Right hindlimb (tissue), 1 donor: ENCODE data around the gene SPHKAP.
"Not testable (repeated sequence)": the region's sequence is repeated elsewhere in the genome, so short reads cannot be mapped to it uniquely, and the experiment has no call there.

Experiments used
- DNase-seq: peaks from one replicate; pipeline ENCODE4 v3.0.0-alpha.2; 2018

The SPHKAP gene

GRCh38 chr2:228181098-228182019, at the start of gene SPHKAP:
SPHKAP (minus strand) TSS chr2:228181687; CDS start chr2:228181598, 89 bp downstream.
- DNase-seq = peak; percentile 41

DNA sequence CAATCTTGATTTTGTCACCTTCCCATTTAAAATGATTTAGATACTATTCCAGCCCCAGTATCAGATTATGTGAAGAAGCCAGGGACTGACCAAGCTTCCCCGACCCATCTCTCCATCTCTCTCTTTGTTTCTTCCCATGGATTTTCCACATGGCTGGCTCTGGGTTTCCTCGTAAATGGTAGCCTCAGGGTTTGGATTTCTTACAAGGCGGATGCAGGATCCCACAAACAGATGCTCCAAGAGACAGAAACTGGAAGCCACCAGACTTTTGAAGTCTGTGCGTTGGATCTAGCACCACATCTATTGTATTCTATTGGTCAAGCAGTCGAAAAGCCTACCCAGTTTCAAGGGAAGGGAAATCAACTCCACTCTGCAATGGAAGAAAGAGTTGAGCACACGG, 46.0 kb upstream of the SPHKAP start:
- no peak for DNase-seq

- no peak for DNase-seq
Measured at GRCh38 chr2:228224410-228224809, 42.9 kb upstream of the SPHKAP start.

DNA sequence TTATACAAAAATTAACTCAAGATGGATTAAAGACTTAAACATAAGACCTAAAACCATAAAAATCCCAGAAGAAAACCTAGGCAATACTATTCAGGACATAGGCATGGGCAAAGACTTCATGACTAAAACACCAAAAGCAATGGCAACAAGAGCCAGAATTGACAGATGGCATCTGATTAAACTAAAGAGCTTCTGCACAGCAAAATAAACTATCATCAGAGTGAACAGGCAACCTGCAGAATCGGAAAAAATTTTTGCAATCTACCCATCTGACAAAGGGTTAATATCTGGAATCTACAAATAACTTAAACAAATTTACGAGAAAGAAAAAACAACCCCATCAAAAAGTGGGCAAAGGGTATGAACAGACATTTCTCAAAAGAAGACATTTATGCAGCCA, 37.1 kb upstream of the SPHKAP start:
- not testable (repeated sequence) for DNase-seq

DNA sequence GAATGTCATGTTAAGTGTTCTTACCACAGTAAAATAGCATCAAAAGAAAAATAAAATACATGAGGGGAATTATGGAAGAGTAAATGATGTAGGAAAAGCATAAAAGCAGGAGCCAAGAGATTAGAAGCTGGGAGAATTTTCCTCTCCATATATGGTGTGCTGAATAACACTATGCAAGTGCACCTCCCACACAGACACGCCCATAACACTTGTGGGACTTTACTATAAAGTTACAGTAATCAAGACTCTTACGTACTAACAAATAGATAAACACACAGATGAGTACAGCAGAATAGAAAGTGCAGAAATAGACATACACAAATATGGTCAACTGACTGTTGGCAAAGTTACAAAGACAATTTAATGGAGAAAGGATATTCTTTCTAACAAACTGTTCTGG, 16.0 kb upstream of the SPHKAP start:
- no peak for DNase-seq

DNA sequence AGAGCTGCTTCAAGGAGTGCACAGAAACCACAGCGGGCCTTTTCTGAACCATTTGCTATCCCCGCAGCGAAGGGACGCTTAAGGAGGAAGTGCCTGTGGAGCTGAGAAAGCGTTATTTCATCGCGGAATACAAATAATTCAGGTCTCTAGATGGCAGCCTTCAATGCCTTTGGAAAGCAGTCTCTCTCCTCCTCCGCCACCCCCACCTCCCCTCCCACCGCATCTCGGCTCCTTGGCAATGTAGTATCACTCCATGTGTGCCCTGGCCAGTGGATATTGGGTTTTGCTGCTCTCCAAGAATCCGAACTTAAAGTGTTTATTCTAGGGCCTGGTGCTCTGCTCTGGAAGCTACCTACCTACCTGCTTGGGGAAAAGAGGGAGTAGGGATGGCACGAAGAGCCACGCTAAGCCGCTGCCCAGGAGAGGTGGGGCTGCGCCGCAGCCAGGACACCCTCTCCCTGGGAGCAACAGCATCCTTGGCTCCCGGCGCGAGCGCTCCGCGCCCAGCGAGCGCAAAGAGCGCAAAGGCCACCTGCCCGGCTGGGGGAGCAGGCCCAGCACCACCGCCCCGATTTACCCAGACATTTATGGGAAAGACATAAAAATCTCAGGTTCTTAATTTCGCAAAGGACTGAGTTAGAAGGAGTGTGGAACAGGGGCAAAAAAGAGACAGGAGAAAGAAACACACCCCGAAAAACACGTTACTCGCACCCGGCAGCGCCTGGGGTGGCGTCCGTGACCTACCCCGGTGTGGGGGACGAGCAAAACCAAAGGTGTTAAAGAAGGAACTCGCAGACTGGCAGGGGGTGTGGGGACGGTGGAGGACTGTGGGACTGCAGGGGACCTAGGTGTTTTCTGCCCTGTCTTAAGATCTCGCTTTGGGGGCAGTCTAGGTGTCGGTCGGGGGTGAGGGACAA, 1.0 kb downstream of the SPHKAP start:
- peak; percentile 44 for DNase-seq

- DNase-seq = no peak
Measured at GRCh38 chr2:228167290-228167689, 14.2 kb downstream of the SPHKAP start.

GRCh38 chr2:228164718-228165117, 16.8 kb downstream of the SPHKAP start:
- no peak for DNase-seq

DNA sequence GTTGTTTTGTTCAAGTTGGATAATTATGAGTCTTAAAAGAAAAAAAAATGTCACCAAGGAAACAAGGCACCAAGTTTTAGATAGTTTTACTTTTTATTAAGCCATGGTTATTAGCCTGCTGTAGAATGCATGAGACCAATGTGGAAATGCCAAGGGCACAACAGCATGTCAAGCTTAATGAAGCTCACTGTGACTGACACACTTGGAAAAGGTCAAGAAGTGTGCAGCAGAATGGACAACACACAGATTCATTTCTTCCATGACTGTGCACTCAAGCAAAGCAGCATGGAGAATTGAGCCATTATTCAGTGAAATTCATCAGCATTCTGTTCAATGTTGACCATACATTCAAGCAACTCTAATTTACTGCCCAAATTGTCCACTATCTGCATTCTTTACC, 23.6 kb downstream of the SPHKAP start:
- no peak for DNase-seq

GRCh38 chr2:228144961-228145360, 36.5 kb downstream of the SPHKAP start:
- DNase-seq = no peak

- no peak for DNase-seq
Measured at GRCh38 chr2:228140934-228141528, 40.5 kb downstream of the SPHKAP start.

DNA sequence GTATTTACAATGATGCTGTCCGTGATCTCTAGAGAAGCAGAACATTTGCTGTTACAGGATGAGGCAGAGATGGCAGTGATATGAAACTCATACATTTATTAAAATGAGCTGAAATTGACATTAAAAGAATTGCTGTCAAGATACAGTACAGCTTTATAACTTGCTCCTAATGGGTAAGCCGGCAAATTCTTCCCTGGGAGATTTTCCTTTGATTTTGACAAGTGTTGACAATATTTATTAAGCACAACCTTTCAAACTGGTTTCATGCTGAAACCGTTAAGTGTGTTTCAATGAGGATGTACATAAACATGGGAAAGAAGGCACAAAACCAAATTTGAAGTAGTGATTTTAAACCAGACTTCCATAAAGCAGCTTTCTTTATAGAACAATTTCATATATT, 45.5 kb downstream of the SPHKAP start:
- DNase-seq = no peak

- DNase-seq = no peak
Measured at GRCh38 chr2:228135300-228135699, 46.2 kb downstream of the SPHKAP start.

GRCh38 chr2:228131833-228132232, 49.7 kb downstream of the SPHKAP start:
- DNase-seq = no peak

DNA sequence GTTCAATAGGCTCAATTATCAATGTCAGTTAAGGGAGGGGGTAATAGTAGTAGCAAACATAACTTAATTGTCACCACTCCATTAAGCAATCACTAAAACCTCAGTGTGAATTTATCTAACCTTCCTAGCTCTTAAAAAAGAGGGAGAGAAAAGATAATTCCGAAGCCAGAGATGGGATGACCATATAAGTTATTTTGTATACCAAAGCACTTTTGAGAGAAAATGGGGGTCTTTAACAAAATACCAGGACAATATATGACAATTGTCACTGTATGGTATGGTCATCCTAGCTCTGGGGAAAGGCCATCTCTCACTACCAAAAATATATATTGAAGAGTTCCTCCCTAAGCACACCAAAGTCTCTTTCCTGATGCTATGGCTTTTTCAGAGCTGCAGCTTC, 55.1 kb downstream of the SPHKAP start:
- DNase-seq = no peak

GRCh38 chr2:228118940-228119339, 62.5 kb downstream of the SPHKAP start:
- no peak for DNase-seq

GRCh38 chr2:228107846-228108245, 73.6 kb downstream of the SPHKAP start:
- DNase-seq = no peak

GRCh38 chr2:228105526-228106250, 75.8 kb downstream of the SPHKAP start:
- no peak for DNase-seq

DNA sequence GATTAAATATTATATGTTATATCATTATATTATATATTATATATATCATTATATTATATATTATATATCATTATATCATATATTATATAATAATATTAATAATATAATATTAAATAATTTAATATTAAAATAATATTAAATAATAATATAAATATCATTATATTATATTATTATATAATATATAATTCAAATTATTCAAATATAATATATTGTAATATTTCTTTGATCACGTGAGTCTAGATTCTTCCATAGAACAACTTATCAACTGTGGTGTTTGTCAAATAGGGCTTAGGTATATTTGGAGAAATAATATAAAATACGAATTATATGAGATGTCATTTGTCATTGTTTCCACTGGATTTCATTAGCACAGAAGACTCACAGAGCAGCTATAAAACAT, 77.3 kb downstream of the SPHKAP start:
- DNase-seq = no peak

GRCh38 chr2:228103379-228103778, 78.1 kb downstream of the SPHKAP start:
- no peak for DNase-seq

- no peak for DNase-seq
Measured at GRCh38 chr2:228102949-228103348, 78.5 kb downstream of the SPHKAP start.

- DNase-seq = no peak
Measured at GRCh38 chr2:228094377-228094921, 87.0 kb downstream of the SPHKAP start.
